Measurements from ENCODE around the gene FBXO27. TPM values are rescaled to one million over a fixed set of nuclear protein-coding genes. Genes with fewer than 3 reads are reported as not detected.
"Not testable (repeated sequence)": the region's sequence is repeated elsewhere in the genome, so short reads cannot be mapped to it uniquely, and the experiment has no call there.

Gene FBXO27
- total and polyA plus RNA-seq, 2 of the 13 experiments (the other 11 are each of a cell fraction or from before 2014, with no cell fraction given): 0.15 to 2.8 TPM

DNA sequence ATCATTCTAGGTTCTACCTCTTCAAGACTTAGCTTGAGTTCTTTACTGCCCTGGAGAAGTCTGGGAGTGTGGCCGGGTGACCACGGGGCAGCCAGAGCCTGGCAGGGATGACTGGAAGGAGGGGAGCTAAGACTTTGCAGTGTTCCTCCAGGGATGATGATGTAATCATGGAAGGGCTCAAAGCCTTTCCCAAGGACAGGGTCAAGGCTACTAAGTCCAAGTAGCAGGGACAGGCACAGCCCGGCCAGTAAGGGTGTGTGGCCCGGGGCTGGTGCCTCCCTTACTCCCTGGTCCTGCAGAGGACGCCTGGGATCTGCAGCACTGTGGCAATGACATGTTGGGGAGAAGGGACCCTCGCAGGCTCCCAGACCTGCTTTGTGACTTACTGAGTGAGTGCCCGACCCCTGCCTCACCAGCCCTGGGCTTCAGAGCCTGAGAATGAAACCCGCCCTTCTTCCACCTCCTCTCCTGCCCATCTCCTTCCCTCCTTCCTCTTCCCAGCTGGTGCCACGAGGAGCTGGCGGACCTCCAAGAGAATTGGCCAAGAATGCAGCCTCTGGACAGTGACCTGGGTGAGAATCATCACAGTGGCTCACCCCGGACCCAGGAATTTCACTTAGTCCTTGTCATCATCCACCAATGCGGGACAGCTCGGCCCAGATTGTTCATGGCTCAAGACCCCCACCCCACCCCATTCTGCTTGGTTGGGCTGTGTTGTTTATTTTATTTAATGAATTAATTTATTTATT, 41.2 kb downstream of the FBXO27 start:
- Histone ChIP-seq H3K79me2 (ENCODE audit: insufficient read depth, low read length) (no peaks in the 10 kb centered on the region), H4K20me1 (ENCODE audit: insufficient read depth, low read length) (no peaks in the 10 kb centered on the region), H3K9ac (ENCODE audit: insufficient read depth, low read depth, low read length) (no peak overlapping the region), H3K4me3 (replicated peaks in 1 of 3; ENCODE audit: insufficient read depth in 1 of 3, low read depth in 2 of 3, low read length in 3 of 3) (no peak overlapping the region), H3K9me3 (ENCODE audit: low read length) (no peaks in the 10 kb centered on the region), H3K4me2 (ENCODE audit: low read depth, low read length) (no peak overlapping the region), H2AFZ (ENCODE audit: low read length) (no peak overlapping the region), H3K27me3 (ENCODE audit: control insufficient read depth in 1 of 2, insufficient read depth in 2 of 2, low read length in 2 of 2) (peaks cover 1 to 14% of the 10 kb centered on the region in 2 experiments; a peak in 2 of 5 replicates), H3K27ac (ENCODE audit: extremely low read length, insufficient read depth, low read length) (no peak overlapping the region), H3K4me1 (ENCODE audit: insufficient read depth, low read length) (peaks cover 37% of the 10 kb centered on the region), H3K36me3 (replicated peaks in 1 of 2; ENCODE audit: control insufficient read depth in 1 of 2, insufficient read depth in 2 of 2, low read length in 2 of 2) (no peaks in the 10 kb centered on the region)
- no peak for DNase-seq (ENCODE audit: low spot score)
- no TSS peak for BruUV-seq (replicated peaks)
- ChIA-PET CTCF (ENCODE audit: low intra/inter-chr PET ratio, low total read pairs) (no interaction called here), POLR2A (no interaction called here)
- WGBS (ENCODE audit: low lambda C conversion rate): 37% methylated on average over 9 of the region's 13 CpGs
- intact Hi-C loops (cut with micrococcal nuclease; ENCODE audit: unreplicated experiment): no loop called here
- ATAC-seq: peak; percentile 24; the same call in 1 of the 3 replicates
- in situ Hi-C loops (cut with HindIII; ENCODE audit: extremely low pct_ligation_motif_present, low pct_unique_long_range_greater_than_20kb): no loop called here
- TF ChIP-seq AKAP8 (CRISPR knock-in tag; IDR thresholded peaks at IDR 0.05) (no peak), ZNF564 (CRISPR knock-in tag; IDR thresholded peaks at IDR 0.05) (no peak), SNAI1 (CRISPR knock-in tag; IDR thresholded peaks at IDR 0.05; ENCODE audit: borderline replicate concordance) (no peak), ATF7 (IDR thresholded peaks at IDR 0.05) (peak; percentile 47), ATF7 (CRISPR knock-in tag; IDR thresholded peaks at IDR 0.05) (no peak), ZNF331 (CRISPR knock-in tag; IDR thresholded peaks at IDR 0.05) (no peak)
- no peak for FAIRE-seq

DNA sequence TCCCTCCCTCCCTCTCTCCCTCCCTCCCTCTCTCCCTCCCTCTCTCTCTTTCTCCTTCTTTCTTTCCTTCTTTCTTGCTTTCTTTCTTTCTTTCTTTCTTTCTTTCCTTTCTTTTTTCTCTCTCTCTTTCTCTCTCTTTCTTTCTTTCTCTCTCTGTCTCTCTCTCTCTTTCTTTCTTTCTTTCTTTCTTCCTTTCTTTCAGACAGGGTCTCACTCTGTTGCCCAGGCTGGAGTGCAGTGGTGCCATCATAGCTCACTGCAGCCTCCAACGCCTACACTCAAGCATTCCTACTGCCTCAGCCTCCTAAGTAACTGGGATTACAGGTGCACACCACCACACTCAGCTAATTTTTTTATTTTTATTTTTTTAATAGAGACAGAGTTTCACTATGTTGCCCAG, 42.7 kb downstream of the FBXO27 start:
- H3K4me2 ChIP-seq (ENCODE audit: low read depth, low read length); H3K9me3 ChIP-seq (ENCODE audit: low read length); intact Hi-C loops (cut with micrococcal nuclease; ENCODE audit: unreplicated experiment); H3K4me3 ChIP-seq (replicated peaks in 1 of 3; ENCODE audit: insufficient read depth in 1 of 3, low read depth in 2 of 3, low read length in 3 of 3); CTCF ChIA-PET (ENCODE audit: low intra/inter-chr PET ratio, low total read pairs); H4K20me1 ChIP-seq (ENCODE audit: insufficient read depth, low read length); H3K27ac ChIP-seq (ENCODE audit: extremely low read length, insufficient read depth, low read length); H2AFZ ChIP-seq (ENCODE audit: low read length); H3K9ac ChIP-seq (ENCODE audit: insufficient read depth, low read depth, low read length); DNase-seq (ENCODE audit: low spot score); H3K36me3 ChIP-seq (replicated peaks in 1 of 2; ENCODE audit: control insufficient read depth in 1 of 2, insufficient read depth in 2 of 2, low read length in 2 of 2); FAIRE-seq; ATAC-seq; BruUV-seq (replicated peaks); in situ Hi-C loops (cut with HindIII; ENCODE audit: extremely low pct_ligation_motif_present, low pct_unique_long_range_greater_than_20kb); H3K79me2 ChIP-seq (ENCODE audit: insufficient read depth, low read length): not testable (repeated sequence)
- Histone ChIP-seq H3K4me1 (ENCODE audit: insufficient read depth, low read length) (peaks cover 22% of the 10 kb centered on the region), H3K27me3 (ENCODE audit: control insufficient read depth in 1 of 2, insufficient read depth in 2 of 2, low read length in 2 of 2) (peaks cover 1 to 14% of the 10 kb centered on the region in 2 experiments; a peak in 2 of 5 replicates)
- POLR2A ChIA-PET: interaction anchor here (1.3 kb wide), 1 partner anchor 13 kb away, joined by 4 read pairs; no protein-coding TSS in a partner anchor
- 36% methylated on average over 1 of the region's 1 CpG for WGBS (ENCODE audit: low lambda C conversion rate)
